ENCODE measurements around the gene OR10H2. TPM values are rescaled to one million over a fixed set of nuclear protein-coding genes. Genes with fewer than 3 reads are reported as not detected.
A peak's percentile ranks its signal among the peaks of the same experiment; 100 is the strongest.

OR10H2 gene
- total RNA-seq, 5 donors from 2014 or later (not counting 1 experiment from before 2014, with no cell fraction given), result not detected

- POLR2A ChIA-PET, result no interaction called here
- Mint-ChIP-seq H3K27me3 (peaks cover 44 to 46% of the 10 kb centered on the region in 2 donors), H3K4me1 (no peaks in the 10 kb centered on the region)
Observed at GRCh38 chr19:15775249-15775648, 47.4 kb downstream of the OR10H2 start.

GRCh38 chr19:15776264-15776663, 48.4 kb downstream of the OR10H2 start:
- H3K27ac ChIP-seq (ENCODE audit: low read length), result no peak overlapping the region
- Mint-ChIP-seq H3K27ac (no peak overlapping the region), H3K27me3 (peaks cover 36 to 38% of the 10 kb centered on the region in 2 donors), H3K4me3 (no peak overlapping the region), H3K9me3 (no peaks in the 10 kb centered on the region), H3K36me3 (no peaks in the 10 kb centered on the region), H3K4me1 (peaks cover 0 to 8% (median 4%) of the 10 kb centered on the region in 3 donors)
- no peaks in the 10 kb centered on the region for H3K4me1 ChIP-seq (ENCODE audit: control insufficient read depth in 1 of 2, extremely low read depth in 1 of 2, insufficient read depth in 2 of 2, low read length in 2 of 2)
- CTCF ChIA-PET, result no interaction called here
- WGBS (ENCODE audit: insufficient coverage), result 100% methylated on average over 1 of the region's 4 CpGs
- no peak overlapping the region for H3K4me3 ChIP-seq (ENCODE audit: control insufficient read depth in 1 of 2, extremely low read depth in 1 of 2, low read length in 1 of 2)
- no peaks in the 10 kb centered on the region for H3K9me3 ChIP-seq
- peaks cover 0 to 22% of the 10 kb centered on the region in 2 experiments for H3K27me3 ChIP-seq (replicated peaks in 1 of 2; ENCODE audit: control insufficient read depth in 2 of 2, extremely low read depth in 1 of 2, insufficient read depth in 2 of 2, low read length in 1 of 2)
- DNase-seq (no peak), ATAC-seq (replicated peaks in 1 of 4) (no peak)
- H3K36me3 ChIP-seq (ENCODE audit: control insufficient read depth in 2 of 2, extremely low read depth in 1 of 2, insufficient read depth in 1 of 2, low read length in 1 of 2), result no peaks in the 10 kb centered on the region
- POLR2A ChIA-PET, result no interaction called here

More at GRCh38 chr19:15775249-15775648, 47.4 kb downstream of the OR10H2 start:
- Histone ChIP-seq H3K9me3 (no peaks in the 10 kb centered on the region), H3K36me3 (ENCODE audit: control insufficient read depth in 2 of 2, extremely low read depth in 1 of 2, insufficient read depth in 1 of 2, low read length in 1 of 2) (no peaks in the 10 kb centered on the region), H3K4me1 (ENCODE audit: control insufficient read depth in 1 of 2, extremely low read depth in 1 of 2, insufficient read depth in 2 of 2, low read length in 2 of 2) (no peaks in the 10 kb centered on the region), H3K27me3 (replicated peaks in 1 of 2; ENCODE audit: control insufficient read depth in 2 of 2, extremely low read depth in 1 of 2, insufficient read depth in 2 of 2, low read length in 1 of 2) (peaks cover 0 to 22% of the 10 kb centered on the region in 2 experiments), H3K4me3 (ENCODE audit: control insufficient read depth in 1 of 2, extremely low read depth in 1 of 2, low read length in 1 of 2) (no peak overlapping the region), H3K27ac (ENCODE audit: low read length) (no peak overlapping the region)
- Mint-ChIP-seq H3K9me3 (no peaks in the 10 kb centered on the region), H3K36me3 (no peaks in the 10 kb centered on the region), H3K4me3 (no peak overlapping the region), H3K27ac (no peak overlapping the region)
- no CpG with 5 or more reads among the region's 2 CpGs for WGBS (ENCODE audit: insufficient coverage)
- ATAC-seq (replicated peaks in 1 of 4), result no peak
- CTCF ChIA-PET, result no interaction called here
- DNase-seq, result no peak

GRCh38 chr19:15776991-15777970, 49.5 kb downstream of the OR10H2 start:
- Mint-ChIP-seq H3K9me3 (no peaks in the 10 kb centered on the region), H3K27ac (peak overlapping the region in 1 of 2 donors; percentile 6), H3K4me1 (peaks cover 0 to 8% (median 4%) of the 10 kb centered on the region in 3 donors), H3K36me3 (no peaks in the 10 kb centered on the region), H3K4me3 (no peak overlapping the region), H3K27me3 (peaks cover 27 to 29% of the 10 kb centered on the region in 2 donors)
- no peaks in the 10 kb centered on the region for H3K9me3 ChIP-seq
- no peak overlapping the region for H3K4me3 ChIP-seq (ENCODE audit: control insufficient read depth in 1 of 2, extremely low read depth in 1 of 2, low read length in 1 of 2)
- H3K36me3 ChIP-seq (ENCODE audit: control insufficient read depth in 2 of 2, extremely low read depth in 1 of 2, insufficient read depth in 1 of 2, low read length in 1 of 2), result no peaks in the 10 kb centered on the region
- H3K4me1 ChIP-seq (ENCODE audit: control insufficient read depth in 1 of 2, extremely low read depth in 1 of 2, insufficient read depth in 2 of 2, low read length in 2 of 2), result no peaks in the 10 kb centered on the region
- peaks cover 0 to 23% of the 10 kb centered on the region in 2 experiments for H3K27me3 ChIP-seq (replicated peaks in 1 of 2; ENCODE audit: control insufficient read depth in 2 of 2, extremely low read depth in 1 of 2, insufficient read depth in 2 of 2, low read length in 1 of 2)
- H3K27ac ChIP-seq (ENCODE audit: low read length), result no peak overlapping the region
- ChIA-PET POLR2A (no interaction called here), CTCF (no interaction called here)
- 44% methylated on average over 9 of the region's 9 CpGs for WGBS (ENCODE audit: insufficient coverage)
- ATAC-seq (replicated peaks in 1 of 4) (no peak), DNase-seq (no peak)

Other genes with a start within 250 kb of the OR10H2 start
- gene PGLYRP2, start 248.5 kb upstream of the OR10H2 start, total RNA-seq, result 1 to 10 TPM in 1 of 5 donors, under 1 TPM in 4; 0.13 to 1.3 (median 0.72) TPM
- gene CYP4F22, start 219.5 kb upstream of the OR10H2 start, total RNA-seq, result 1 to 10 TPM in 3 of 5 donors, under 1 TPM in 2; 0.73 to 1.6 (median 1.3) TPM
- not detected for gene CYP4F8, start 112.8 kb upstream of the OR10H2 start, total RNA-seq
- under 1 TPM in 2 of 5 donors, not detected in 3; 0.23 to 0.30 TPM for gene CYP4F3, start 87.1 kb upstream of the OR10H2 start, total RNA-seq
- gene CYP4F12, start 54.9 kb upstream of the OR10H2 start, total RNA-seq, result 1 to 10 TPM in 2 of 5 donors, under 1 TPM in 3; 0.13 to 2.4 (median 0.48) TPM
- gene OR10H3, start 10.0 kb downstream of the OR10H2 start, total RNA-seq, result not detected
- not detected for gene OR10H5, start 59.6 kb downstream of the OR10H2 start, total RNA-seq
- under 1 TPM in 1 of 5 donors, not detected in 4; 0.16 TPM for gene OR10H1, start 87.6 kb downstream of the OR10H2 start, total RNA-seq
- under 1 TPM in 1 of 5 donors, not detected in 4; 0.29 TPM for gene CYP4F2, start 170.1 kb downstream of the OR10H2 start, total RNA-seq
- gene CYP4F11, start 206.5 kb downstream of the OR10H2 start, total RNA-seq, result under 1 TPM in 2 of 5 donors, not detected in 3; 0.15 to 0.16 TPM
- not detected for gene OR10H4, start 221.0 kb downstream of the OR10H2 start, total RNA-seq